ENCODE measurements around the gene PHLDB1.
"Not testable (repeated sequence)": the region's sequence is repeated elsewhere in the genome, so short reads cannot be mapped to it uniquely, and the experiment has no call there.

Gene PHLDB1

DNA sequence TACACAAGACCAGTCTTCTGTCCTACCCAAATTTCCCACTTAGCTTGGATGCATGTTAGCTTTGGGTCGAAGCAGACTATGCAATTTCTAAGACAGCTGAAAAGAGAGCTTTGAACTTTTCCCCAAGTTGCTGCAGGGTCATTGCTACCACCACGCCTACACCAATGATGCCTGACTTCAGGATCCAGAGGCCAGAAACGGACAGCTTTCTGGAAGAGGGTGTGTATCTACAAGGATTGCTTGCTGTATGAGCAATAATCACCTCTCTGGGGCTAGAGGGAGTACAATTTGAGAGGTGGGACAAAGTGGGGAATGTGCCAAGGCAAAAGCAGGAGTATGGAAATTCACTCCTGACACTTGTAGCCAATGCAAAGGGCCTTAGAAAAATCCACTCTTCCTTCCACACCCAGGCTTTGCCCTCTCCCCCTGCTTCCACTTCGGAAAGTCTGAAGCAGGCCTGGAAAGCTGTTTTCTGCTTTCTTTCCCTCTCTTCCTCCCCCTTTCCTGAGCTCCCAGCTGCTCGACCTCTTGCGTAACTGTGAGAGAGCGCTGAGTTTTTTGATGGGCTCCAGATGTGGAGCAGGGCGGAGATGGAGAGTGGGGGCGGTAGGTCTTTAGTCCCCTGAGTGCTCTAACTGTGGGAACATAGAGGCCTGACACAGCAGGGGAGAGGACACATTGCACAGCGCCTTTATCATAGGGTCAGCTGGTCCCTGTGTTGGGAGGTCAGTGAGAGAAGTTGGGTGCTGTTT lies 2.1 kb upstream of the PHLDB1 start:
- DNase-seq (ENCODE audit: low spot score) (no peak), FAIRE-seq (no peak)

DNA sequence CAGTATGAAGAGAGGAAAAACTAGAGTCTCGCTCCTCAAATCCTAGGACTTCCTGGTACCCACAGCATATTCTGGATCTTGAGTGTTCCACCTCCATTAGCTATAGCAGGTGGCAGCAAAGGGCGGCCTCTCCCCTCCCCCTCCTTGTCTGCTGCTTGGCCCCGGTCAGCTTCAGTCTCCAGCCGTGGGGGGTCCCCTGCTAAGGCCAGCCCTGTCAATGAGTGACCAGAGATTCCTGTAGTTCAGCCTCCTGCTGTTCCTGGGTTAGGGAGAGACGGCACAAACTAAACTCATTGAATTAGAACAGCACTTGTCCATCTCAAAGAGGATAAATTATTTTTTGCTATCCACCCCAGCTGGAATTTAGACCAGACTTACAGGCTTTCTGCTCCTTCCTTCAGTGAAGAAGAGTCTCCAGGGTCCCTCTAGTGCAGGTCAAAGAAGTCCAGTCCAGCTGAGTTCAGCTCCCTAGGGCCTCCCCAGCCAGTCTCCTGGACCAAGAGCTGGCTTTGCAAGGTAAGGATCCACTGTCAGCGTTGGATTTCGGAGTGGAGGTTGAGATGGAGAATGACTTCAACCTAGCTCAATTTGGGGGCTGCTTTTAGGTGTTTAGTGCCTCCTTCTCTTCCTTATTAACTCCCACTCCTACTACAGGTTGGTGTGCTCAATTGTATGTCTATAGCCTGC lies 1.1 kb upstream of the PHLDB1 start:
- FAIRE-seq: no peak

DNA sequence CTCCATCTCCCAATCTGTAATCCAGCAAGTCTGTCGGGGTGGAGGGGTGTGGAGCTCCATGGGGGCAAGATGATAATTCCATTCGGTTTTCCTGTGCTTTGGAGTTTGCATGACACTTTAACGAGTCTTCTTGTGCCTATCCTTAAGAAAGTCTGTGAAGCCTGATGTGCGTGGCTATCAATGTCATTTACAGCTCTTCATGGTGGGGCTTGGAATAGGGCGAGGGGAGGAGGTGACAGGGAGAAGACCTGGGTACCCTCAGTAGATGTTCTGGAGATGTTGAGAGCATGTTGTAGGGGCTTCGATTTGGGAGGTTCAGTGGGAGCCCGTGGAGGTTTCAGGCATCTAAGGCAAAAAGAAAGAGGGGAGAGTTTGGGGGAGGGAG lies 579 bp upstream of the PHLDB1 start:
- FAIRE-seq: no peak

More for the DNA sequence above, 1.1 kb upstream of the PHLDB1 start:
- no peak for DNase-seq (ENCODE audit: low spot score)

DNA sequence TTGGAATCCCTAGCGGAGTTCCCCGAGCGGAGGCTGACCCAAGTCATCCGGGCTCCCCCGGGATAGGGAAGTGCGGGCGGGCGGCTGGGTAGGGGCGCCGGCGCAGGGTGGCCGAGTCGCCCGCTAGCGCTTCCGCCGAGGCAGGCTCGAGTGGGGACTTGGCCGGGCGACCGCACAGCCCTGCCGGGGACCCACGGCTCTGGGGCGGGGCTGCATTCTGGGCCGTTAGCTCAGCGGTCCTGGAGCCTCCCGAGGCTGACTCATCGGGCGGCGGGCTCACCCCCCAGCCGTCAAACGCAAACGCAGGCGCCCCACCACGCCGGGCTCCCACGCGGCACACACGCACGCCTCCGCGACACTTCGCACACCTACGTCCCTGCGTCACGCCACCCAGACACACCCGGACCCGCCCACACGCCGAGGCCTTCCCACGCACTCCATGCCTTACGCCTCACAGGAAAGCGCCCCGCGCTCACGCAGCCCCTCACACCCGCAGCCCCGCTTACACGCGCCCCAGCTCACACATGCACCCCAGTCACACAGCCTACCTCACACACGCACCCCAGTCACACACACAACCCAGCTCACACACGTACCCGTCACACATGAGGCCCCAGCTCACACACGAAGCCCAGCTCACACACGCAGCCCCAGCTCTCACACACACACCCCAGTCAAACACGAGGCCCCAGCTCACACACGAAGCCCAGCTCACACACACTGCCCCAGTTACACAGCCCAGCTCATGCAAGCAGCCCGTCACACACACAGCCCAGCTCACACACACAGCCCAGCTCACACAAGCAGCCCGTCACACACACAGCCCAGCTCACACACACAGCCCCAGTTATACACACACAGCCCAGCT lies 1.2 kb downstream of the PHLDB1 start:
- FAIRE-seq: no peak
- DNase-seq (ENCODE audit: low spot score): peak; percentile 65

More for the DNA sequence above, 579 bp upstream of the PHLDB1 start:
- no peak for DNase-seq (ENCODE audit: low spot score)

DNA sequence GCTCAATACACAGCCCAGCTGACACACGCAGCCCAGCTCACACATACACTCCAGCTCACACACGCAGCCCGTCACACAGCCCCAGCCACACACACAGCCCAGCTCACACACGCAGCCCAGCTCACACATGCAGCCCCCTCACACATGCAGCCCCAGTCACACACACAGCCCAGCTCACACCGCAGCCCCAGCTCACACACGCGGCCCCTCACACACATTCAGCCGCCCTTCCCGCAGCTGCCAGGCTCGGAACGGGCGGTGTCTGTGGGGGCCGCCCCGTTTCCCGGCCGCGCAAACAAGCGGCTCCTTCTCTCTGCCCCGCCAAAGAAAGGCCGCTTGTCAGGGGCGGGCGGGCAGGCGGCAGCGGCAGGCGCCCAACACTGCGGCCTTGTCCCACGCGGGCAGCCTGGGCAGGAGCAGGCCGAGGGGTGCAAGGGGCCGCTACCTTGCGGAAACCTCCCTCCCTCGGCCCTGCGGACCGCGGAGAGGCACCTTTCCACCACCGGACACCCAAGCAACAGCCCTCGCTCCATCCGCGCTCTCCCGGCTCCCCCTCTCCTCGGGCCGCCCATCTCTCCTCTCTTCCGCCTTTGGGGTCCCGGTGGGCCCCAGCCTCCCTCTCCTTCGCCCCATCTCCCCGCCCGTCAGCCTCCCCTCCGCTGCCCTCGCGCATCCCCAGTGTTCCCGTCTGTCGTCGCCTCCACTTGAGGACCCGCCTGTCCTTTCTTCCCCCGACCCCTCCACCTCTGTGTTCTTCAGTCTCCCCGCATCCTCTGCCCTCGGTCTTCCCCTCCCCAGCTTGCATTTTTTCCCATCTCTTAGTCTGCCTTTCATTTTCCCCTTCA lies 2.2 kb downstream of the PHLDB1 start:
- FAIRE-seq: peak; percentile 84
- DNase-seq (ENCODE audit: low spot score): no peak

DNA sequence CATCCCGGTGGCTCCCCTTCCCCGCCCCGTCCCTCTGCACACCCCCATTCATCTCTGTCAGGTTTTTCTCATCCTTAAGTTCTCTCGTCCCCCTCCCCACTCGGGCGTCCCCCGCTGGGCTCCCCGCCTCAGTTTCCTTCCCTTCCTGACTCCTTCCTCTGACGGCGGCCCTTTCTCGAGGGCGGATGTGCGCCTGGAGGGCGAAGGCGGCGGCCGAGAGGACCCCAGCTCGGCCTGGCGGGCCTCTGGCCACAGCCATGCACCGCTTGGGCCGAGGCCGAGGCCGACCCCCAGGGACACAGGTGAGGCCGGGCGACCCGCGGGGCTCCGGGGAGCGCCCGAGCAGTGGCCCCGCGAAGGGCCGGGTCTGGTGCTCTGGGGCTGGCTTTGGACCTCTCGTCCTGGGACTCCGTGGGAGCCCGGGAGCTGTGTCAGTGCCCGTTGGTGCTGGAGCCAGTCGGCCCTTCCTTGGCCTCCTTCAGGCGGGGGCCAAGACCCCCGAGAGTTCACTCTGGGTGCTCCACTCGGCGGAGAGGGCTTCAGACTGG lies 2.9 kb downstream of the PHLDB1 start:
- FAIRE-seq: no peak

DNA sequence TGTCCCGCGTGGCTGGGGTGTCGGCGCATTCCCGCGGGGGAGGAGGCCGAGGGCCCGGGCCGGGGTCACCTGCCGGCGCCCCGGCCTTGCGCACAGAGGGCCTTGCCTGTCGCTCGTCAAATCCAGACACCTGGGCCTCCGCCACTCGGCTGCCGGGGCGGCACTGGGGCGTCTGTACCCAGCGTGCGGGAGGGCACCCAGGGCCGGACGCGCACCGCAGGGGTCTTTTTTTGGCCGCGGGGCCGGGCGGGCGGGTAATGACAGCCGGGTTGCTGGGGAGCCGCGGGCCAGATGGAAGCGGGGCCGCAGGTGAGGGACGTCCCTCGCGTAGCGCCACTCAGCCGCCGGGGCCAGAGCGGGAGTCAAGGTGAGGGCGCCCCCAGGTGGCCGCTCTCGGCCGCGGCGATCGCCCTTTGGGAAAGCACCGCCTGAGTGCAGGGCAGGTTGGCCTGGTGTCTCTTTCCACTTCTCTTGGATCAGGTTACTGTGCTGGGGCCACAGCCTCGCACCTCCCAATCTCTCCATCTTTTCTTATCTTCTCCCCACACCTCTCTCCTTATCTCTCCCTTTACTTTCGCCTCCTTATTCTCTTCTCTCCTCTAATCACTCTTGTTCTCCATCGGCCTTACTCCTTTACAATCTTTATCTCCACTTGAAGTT lies 3.5 kb downstream of the PHLDB1 start:
- DNase-seq (ENCODE audit: low spot score) (no peak), FAIRE-seq (no peak)

More for the DNA sequence above, 2.9 kb downstream of the PHLDB1 start:
- no peak for DNase-seq (ENCODE audit: low spot score)

DNA sequence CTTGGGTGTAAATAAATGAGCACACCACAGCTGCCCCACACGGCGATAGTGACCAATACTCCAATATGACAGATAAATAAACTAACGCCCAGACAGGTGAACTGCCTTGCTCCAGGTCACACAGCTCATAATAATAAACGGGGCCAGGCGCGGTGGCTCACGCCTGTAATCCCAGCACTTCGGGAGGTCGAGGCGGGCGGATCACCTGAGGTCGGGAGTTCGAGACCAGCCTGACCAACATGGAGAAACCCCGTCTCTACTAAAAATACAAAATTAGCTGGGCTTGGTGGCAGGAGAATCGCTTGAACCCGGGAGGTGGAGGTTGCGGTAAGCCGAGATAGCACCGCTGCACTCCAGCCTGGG lies 4.0 kb downstream of the PHLDB1 start:
- FAIRE-seq; DNase-seq (ENCODE audit: low spot score): not testable (repeated sequence)

DNA sequence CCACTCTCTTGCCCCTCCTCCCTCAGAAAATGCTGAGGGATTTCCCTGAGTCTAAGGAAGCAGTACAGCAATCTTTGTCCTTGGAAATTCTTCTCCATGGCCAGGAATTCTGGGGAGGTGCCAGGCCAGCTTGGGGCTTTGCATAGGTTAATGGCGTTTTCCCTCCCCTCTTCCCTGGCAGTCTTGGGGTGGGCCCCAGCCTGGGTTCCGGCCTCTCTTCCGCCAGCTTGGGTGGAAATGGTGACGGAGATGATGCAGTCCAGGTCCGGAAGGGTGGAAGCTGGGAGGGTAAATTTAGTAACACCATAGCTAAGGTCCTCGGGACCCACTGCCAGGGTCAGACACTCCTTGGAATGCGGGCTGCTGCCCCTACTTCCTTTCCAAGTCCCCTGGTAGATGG lies 5.0 kb downstream of the PHLDB1 start:
- DNase-seq (ENCODE audit: low spot score): no peak
- no peak for FAIRE-seq

DNA sequence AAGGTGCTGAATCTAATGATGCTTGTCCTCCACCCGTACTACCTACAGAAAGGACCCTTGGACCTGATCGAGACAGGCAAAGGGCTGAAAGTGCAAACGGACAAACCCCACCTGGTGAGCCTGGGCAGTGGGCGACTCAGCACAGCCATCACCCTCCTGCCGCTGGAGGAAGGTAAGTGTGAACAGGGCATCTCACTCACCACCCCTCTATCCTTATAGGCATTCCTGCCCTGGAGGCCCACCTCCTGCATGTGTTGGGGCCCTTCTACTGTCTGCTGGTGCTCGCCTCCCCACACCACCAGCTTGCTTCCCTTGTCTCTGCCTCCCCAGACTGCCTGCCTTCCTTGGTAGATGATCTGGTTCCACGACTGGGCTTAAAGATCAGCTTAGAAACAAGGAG lies 7.1 kb downstream of the PHLDB1 start:
- DNase-seq (ENCODE audit: low spot score) (no peak), FAIRE-seq (no peak)

DNA sequence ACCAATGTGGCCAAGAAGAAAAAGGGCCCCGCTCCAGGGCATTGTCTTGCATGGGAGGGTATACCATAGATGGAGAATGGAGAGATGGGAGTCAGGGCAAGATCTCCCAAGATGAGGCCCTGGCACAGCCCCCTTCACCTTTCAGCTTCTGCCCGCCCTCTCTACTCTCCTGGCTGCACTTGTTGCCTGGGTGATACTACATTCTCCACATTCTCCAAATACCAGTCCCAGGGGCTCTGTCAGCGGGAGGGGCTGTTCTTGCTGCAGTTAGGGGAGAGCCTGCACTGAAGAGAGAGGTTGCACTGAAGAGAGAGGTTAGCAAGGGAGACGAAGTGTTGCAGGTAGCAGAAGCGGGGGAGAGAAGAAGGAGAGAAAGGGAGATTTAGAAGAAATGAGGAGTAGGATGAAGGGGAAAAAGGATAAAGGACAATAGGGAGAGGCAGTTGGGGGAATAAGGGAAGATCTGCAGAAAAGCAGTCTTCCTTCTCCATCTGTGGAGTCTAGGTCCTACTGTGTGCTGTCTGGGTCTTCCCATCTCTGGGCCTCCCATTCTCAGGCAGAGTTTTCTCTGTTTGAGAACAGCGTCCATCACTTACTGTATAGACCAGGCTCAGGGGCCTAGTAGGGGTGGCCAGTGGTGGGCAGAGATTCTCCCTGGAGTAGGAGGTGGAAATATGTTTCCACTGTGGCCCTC lies 8.0 kb downstream of the PHLDB1 start:
- peak; percentile 63 for DNase-seq (ENCODE audit: low spot score)
- FAIRE-seq: no peak

DNA sequence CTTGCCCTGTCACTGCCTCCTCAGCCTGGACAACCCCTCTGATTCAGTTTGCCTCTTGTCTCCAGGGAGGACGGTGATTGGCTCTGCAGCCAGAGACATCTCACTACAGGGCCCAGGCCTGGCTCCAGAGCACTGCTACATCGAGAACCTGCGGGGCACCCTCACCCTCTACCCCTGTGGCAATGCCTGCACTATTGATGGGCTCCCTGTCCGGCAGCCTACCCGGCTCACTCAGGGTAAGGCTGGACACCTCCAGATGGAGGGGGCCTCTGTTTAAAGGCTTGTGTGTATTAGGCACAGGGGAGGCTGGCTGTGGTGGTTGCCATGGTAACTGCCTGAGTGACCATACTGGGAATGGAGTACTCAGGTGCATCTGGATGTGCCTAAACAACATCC lies 8.6 kb downstream of the PHLDB1 start:
- no peak for FAIRE-seq

DNA sequence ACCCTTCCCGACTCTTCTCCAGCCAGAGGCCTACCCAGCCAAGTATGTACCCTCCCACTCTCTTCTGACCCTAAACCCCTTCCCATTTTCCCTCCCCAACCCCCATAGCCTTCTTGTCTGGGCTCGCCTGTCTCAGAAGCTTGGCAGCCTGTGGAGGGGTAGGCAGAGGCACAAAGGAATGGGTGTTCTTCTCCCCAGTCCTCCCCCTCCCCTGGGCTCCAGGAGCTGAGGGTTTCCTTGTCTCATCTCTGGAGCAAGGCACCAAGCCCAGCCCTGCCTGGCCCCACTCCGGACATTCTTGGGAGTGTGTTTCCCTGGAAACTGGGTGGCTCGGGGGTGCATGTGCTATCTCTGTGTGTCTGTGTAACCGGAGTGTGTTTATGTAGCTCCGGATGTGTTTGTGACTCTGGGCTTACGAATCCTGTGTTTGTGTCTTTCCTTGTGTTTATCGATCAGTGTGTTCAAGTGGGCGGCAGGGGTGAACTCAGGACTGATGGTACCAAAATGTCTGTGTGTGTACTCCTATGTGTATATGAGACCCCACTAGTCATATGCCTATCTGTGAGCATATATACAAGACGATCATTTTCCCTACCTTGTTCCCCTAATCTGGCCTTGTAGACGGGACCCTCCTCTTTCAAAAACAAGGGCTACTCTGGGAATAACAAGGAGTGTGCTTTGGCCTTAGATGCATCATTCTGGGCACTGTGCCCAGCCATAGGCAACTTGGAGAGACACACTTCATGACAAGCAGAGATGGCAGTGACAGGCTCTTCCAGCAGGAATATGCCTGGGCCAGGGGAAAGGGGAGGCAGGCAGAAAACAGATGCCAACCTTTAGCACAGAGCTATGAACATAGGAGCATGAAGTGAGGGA lies 10.9 kb downstream of the PHLDB1 start:
- DNase-seq (ENCODE audit: low spot score) (no peak), FAIRE-seq (no peak)

More for the DNA sequence above, 8.6 kb downstream of the PHLDB1 start:
- no peak for DNase-seq (ENCODE audit: low spot score)

DNA sequence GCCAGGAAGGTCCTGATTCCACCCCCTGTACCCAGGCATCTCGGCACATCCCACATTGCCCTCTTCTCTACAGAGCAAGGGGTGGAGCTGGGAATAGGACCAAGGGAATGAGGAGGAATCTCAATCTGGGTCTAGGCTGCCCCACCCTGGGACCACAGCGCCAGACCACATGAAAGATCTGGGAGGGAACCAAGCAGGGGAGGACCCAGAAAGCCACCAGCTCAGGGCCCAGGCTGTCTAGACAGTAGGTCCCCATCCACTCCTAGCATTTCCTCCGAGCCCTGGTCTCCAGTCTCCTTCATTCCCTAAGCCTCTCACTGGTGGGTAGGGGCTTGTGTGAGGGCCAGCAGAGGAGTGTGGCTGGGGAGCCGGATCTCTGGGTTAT lies 11.6 kb downstream of the PHLDB1 start:
- peak; percentile 66 for DNase-seq (ENCODE audit: low spot score)
- FAIRE-seq: no peak

DNA sequence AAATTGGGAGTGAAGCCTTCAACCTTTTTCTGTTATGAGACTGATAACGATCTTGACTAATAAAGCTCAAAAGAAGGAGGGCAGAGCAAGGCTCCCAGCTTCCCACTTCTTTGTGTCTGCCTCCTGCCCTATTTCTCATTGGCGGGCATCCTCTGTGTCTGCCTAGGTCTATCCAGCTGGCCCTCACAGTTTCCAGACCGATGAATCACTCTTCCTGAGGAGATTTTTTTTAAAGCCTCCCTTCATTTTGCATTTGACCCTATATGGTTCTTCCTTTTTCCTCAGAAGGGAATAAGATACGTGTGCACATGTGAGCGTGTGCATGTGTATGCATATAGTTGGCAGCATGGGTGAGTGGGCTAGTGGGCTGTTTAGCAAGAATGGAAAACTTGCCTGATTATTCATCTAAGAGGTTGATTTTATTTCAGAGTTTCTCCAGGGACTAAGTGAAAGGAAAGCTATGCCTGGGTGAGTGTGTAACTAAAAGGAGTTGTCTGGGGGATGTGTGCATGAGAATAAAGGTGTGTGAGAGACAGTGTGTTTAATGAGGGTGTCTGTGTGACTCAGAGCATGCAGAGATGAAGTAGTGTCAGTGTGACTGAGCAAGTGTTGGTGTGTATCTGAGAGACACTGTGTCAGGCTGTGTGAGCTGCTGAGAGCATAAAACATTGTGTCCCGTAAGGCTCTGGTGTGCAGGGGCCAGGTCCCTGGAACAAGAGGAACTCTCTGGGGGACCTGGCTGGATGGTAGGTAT lies 12.2 kb downstream of the PHLDB1 start:
- FAIRE-seq (no peak), DNase-seq (ENCODE audit: low spot score) (peak; percentile 73)

DNA sequence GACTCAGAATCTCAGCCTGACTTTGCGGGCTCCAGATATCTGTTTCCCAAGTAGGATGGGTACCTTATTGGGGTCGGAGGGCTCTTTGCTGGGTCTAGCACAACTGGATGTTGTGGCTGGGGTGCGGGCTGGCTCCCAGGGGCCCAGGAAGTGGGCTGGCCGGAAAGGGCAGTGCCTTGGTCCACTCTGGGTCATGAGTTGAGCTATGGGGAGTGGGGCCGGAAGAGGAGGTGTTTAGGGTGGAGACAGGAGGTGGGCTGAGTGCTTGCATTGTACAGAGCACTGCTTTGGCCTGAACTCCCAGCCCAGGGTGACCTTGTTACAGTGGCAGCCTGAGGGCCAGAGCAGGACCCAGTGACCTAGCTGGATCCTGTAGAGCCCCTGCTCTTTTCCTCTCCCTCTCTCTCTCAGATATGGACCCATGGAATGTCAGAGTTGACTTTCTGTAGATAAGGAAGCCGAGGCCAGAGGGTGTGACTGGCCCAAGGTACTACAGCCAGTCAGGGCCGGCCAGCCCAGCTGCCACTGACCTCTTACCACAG lies 13.2 kb downstream of the PHLDB1 start:
- no peak for FAIRE-seq

DNA sequence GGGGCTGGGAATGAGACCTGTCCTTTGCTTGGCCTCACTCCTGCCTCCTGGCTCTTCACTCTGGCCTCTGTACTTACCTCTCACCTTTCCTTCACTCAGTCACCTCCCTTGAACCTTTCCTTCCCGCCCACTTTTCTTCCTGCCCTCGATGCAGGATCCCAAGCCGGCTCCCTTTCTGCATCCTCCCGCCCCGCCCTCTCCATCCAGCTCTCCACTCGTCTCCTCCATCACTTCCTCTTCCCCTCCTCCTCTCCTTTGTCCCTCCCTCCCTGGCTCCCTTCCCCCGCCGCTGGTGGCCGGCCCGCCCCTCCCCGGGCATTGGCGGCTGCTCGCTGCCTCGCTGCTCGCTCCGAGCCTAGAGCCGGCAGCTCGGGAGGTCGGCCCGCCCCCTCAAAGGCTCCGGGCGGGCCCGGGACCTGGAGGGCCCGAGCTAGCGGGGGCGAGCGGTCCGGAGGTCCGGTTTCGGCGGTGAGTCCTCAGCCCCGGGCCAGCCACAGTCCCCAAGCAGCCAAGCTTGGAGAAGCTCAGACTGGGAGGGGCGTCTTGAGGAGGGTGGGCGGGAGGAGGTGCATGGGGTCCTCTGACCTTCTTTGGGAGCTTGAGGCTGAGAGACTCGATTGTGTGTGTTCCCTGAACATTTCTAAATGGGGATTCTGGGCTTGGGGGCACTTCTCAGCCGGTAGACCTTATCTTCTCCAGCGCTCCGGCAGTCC lies 13.8 kb downstream of the PHLDB1 start:
- no peak for FAIRE-seq
- peak; percentile 86 for DNase-seq (ENCODE audit: low spot score)

More for the DNA sequence above, 13.2 kb downstream of the PHLDB1 start:
- DNase-seq (ENCODE audit: low spot score): no peak

All from urothelium cell line (cell line).